Measurements from ENCODE around the gene ARL15. TPM values are rescaled to one million over a fixed set of nuclear protein-coding genes. Genes with fewer than 3 reads are reported as not detected.

The ARL15 gene
- total RNA-seq, 2 experiments from 2014 or later: 5.7 to 6.3 TPM

DNA sequence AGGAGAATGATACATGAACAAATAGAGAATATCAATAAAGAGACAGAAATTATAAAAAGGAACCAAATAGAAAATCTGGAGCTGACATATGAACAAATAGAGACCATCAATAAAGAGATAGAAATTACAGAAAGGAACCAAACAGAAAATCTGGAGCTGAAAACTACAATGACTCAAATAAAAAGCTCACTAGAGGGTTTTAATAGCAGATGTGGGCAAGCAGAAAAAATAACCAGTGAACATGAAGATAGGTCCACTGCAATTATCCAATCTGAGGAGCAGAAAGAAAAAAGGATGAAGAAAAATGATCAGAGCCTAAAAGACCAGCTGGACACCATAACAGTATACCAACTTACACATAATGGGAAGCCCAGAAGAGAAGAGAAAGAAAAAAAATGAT, 353.7 kb downstream of the ARL15 start:
- H3K9me3 Mint-ChIP-seq: peaks cover 21% of the 10 kb centered on the region

DNA sequence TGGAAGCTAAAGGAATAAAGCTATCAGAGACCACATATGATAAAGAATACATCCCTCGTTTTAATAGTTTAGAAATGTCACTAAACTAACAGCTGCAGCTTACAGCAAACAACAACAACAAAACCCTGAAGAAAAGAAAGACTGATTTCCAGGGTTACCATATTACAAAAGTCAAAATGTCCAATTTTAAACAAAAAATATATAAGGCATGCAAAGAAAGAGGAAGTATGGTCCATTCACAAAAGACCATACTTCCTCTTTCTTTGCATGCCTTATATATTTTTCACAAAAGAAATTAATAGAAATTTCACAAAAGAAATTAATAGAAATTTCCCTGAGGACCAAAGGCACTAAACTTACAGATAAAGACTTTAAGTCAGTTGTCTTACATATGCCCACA, 354.2 kb downstream of the ARL15 start:
- intact Hi-C loops (cut with micrococcal nuclease): no loop called here
- Mint-ChIP-seq H3K36me3 (ENCODE audit: low read depth) (peaks cover 31% of the 10 kb centered on the region), H3K9me3 (peaks cover 21% of the 10 kb centered on the region), H3K4me1 (ENCODE audit: low read depth) (no peaks in the 10 kb centered on the region), H3K4me3 (no peak overlapping the region), H3K27me3 (no peaks in the 10 kb centered on the region), H3K27ac (no peak overlapping the region)
- CTCF ChIA-PET: no interaction called here
- ATAC-seq: no peak
- POLR2A ChIA-PET: no interaction called here
- DNase-seq: no peak
- TF ChIP-seq, protein P1, sequence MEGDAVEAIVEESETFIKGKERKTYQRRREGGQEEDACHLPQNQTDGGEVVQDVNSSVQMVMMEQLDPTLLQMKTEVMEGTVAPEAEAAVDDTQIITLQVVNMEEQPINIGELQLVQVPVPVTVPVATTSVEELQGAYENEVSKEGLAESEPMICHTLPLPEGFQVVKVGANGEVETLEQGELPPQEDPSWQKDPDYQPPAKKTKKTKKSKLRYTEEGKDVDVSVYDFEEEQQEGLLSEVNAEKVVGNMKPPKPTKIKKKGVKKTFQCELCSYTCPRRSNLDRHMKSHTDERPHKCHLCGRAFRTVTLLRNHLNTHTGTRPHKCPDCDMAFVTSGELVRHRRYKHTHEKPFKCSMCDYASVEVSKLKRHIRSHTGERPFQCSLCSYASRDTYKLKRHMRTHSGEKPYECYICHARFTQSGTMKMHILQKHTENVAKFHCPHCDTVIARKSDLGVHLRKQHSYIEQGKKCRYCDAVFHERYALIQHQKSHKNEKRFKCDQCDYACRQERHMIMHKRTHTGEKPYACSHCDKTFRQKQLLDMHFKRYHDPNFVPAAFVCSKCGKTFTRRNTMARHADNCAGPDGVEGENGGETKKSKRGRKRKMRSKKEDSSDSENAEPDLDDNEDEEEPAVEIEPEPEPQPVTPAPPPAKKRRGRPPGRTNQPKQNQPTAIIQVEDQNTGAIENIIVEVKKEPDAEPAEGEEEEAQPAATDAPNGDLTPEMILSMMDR (IDR thresholded peaks at IDR 0.05): no peak

More for the DNA sequence above, 353.7 kb downstream of the ARL15 start:
- ChIA-PET CTCF (no interaction called here), POLR2A (no interaction called here)
- DNase-seq: no peak
- Mint-ChIP-seq H3K4me1 (ENCODE audit: low read depth) (no peaks in the 10 kb centered on the region), H3K4me3 (no peak overlapping the region), H3K36me3 (ENCODE audit: low read depth) (peaks cover 31% of the 10 kb centered on the region), H3K27ac (no peak overlapping the region), H3K27me3 (no peaks in the 10 kb centered on the region)
- TF ChIP-seq, protein P1 (IDR thresholded peaks at IDR 0.05): no peak
- no peak for ATAC-seq
- intact Hi-C loops (cut with micrococcal nuclease): no loop called here

- intact Hi-C loops (cut with micrococcal nuclease): no loop called here
- no peak overlapping the region for H3K4me3 Mint-ChIP-seq
- POLR2A ChIA-PET: interaction anchor here (0.6 kb wide), 1 partner anchor 452 kb away, joined by 5 read pairs; no protein-coding TSS in a partner anchor
- peaks cover 9% of the 10 kb centered on the region for H3K36me3 Mint-ChIP-seq (ENCODE audit: low read depth)
- TF ChIP-seq, protein P1 (IDR thresholded peaks at IDR 0.05): no peak
- DNase-seq (no peak), ATAC-seq (no peak)
- H3K4me1 Mint-ChIP-seq (ENCODE audit: low read depth): no peaks in the 10 kb centered on the region
- H3K27ac Mint-ChIP-seq: no peak overlapping the region
- H3K9me3 Mint-ChIP-seq: no peaks in the 10 kb centered on the region
- no peaks in the 10 kb centered on the region for H3K27me3 Mint-ChIP-seq
- CTCF ChIA-PET: interaction anchor here (1.1 kb wide), 1 partner anchor 278 kb away, joined by 3 read pairs; no protein-coding TSS in a partner anchor
These were observed 359.8 kb downstream of the ARL15 start for GRCh38 chr5:53950621-53951020.

DNA sequence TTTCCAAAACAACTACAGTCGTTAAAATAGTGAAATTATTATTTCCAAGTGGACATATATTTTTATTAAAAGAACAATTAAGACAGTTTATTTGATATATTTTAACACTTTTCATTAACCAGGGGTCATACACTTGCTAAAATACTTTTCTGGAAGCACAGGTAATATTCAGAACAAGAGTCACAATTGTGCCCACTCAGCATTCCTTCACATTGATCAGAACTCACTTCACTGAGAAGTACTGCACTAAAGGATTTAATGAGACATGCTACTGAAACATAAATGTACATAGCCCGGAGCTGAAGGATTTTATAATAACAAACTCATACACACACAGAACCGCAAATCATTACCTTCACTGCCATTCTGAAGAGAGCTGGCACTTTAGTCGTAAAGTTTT, 361.8 kb downstream of the ARL15 start:
- Mint-ChIP-seq H3K27ac (no peak overlapping the region), H3K9me3 (no peaks in the 10 kb centered on the region), H3K4me3 (no peak overlapping the region), H3K4me1 (ENCODE audit: low read depth) (no peaks in the 10 kb centered on the region), H3K27me3 (no peaks in the 10 kb centered on the region), H3K36me3 (ENCODE audit: low read depth) (peaks cover 7% of the 10 kb centered on the region)
- TF ChIP-seq, protein P1 (IDR thresholded peaks at IDR 0.05): no peak
- CTCF ChIA-PET: interaction anchor here (0.6 kb wide), 1 partner anchor 421 kb away, joined by 3 read pairs; no protein-coding TSS in a partner anchor
- DNase-seq (no peak), ATAC-seq (no peak)
- POLR2A ChIA-PET: no interaction called here
- intact Hi-C loops (cut with micrococcal nuclease): no loop called here

- TF ChIP-seq, protein P1 (IDR thresholded peaks at IDR 0.05): no peak
These were observed 363.8 kb downstream of the ARL15 start for GRCh38 chr5:53946405-53947100.

More at GRCh38 chr5:53946405-53947100, 363.8 kb downstream of the ARL15 start:
- CTCF ChIA-PET: no interaction called here
- H3K36me3 Mint-ChIP-seq (ENCODE audit: low read depth): peaks cover 14% of the 10 kb centered on the region
- DNase-seq: no peak
- H3K27ac Mint-ChIP-seq: no peak overlapping the region
- no peaks in the 10 kb centered on the region for H3K27me3 Mint-ChIP-seq
- H3K4me1 Mint-ChIP-seq (ENCODE audit: low read depth): no peaks in the 10 kb centered on the region
- H3K4me3 Mint-ChIP-seq: no peak overlapping the region
- H3K9me3 Mint-ChIP-seq: no peaks in the 10 kb centered on the region
- intact Hi-C loops (cut with micrococcal nuclease): no loop called here
- POLR2A ChIA-PET: no interaction called here
- ATAC-seq: no peak

Data from activated CD8-positive, alpha-beta T cell treated with anti-CD3 and anti-CD28 coated beads for 36 hours (primary cell).